NCI-H460 (cell line): ENCODE data around the gene CDS1. TPM values are rescaled to one million over a fixed set of nuclear protein-coding genes. Genes with fewer than 3 reads are reported as not detected.

ENCODE experiments used
- DNase-seq: peaks from one replicate; pipeline ENCODE4 v3.0.0-alpha.2; 2016; ENCODE audit warnings: low read depth; ENCODE audit errors: extremely low read depth
- small RNA-seq, 2 experiments: library from RNA; depleted of rRNA; stranded (forward); fragments of <200 nt; gene quantifications; one replicate each; pipeline ENCODE3, GENCODE V24; 2014
- total RNA-seq: library from RNA; depleted of rRNA; stranded (reverse); fragments of >200 nt; shearing (Covaris generic); gene quantifications from 2 replicates; pipeline ENCODE4 v1.2.3, GENCODE V29; 2014; rRNA removed

CDS1 gene
- total RNA-seq, 1 experiment from 2014 or later: 0.32 TPM

GRCh38 chr4:84699001-84699671, 116.2 kb downstream of the CDS1 start:
- DNase-seq: no peak

Small RNAs within 50 kb of the gene (small RNA-seq; reads per million reads assigned to genes)
- 0 to 0.12 reads per million in 2 experiments for gene RN7SL552P
- 0 reads per million in 2 experiments for gene RPL3P13

Other genes starting within 250 kb of the CDS1 start
- 0.97 and 2.0 TPM in 2 replicates for gene NKX6-1, start 83.8 kb upstream of the CDS1 start, total RNA-seq